Muscle layer of colon (tissue), 2 donors: ENCODE data around the gene ZNF205.

Experiments used
- H3K27ac ChIP-seq: one replicate; pipeline ENCODE4 v1.7.0; 2013; ENCODE audit warnings: low read depth, mild to moderate bottlenecking, low read length, moderate library complexity
- H3K27me3 ChIP-seq, 2 donors: one replicate each; pipeline ENCODE4 v1.7.0; 2013; ENCODE audit warnings: low read length in 2 of 2, mild to moderate bottlenecking in 2 of 2; ENCODE audit not compliant: insufficient read depth in 2 of 2, control insufficient read depth in 1 of 2
- H3K36me3 ChIP-seq: one replicate; pipeline ENCODE4 v1.7.0; 2013; ENCODE audit warnings: mild to moderate bottlenecking, low read length; ENCODE audit not compliant: insufficient read depth
- H3K4me1 ChIP-seq: one replicate; pipeline ENCODE4 v1.7.0; 2013; ENCODE audit warnings: mild to moderate bottlenecking, low read length; ENCODE audit not compliant: insufficient read depth
- H3K4me3 ChIP-seq, 2 donors: one replicate each; pipeline ENCODE4 v1.7.0; 2013; ENCODE audit warnings: low read length in 2 of 2, low read depth in 1 of 2, mild to moderate bottlenecking in 1 of 2, moderate library complexity in 1 of 2
- H3K9ac ChIP-seq: one replicate; pipeline ENCODE4 v1.7.0; 2013; ENCODE audit warnings: low read length
- H3K9me3 ChIP-seq: one replicate; pipeline ENCODE4 v1.7.0; 2013; ENCODE audit warnings: mild to moderate bottlenecking, low read length
- donor health status: abdominal sarcoma.
- donor health status: Adenocarcinoma of cecum.

The ZNF205 gene

DNA sequence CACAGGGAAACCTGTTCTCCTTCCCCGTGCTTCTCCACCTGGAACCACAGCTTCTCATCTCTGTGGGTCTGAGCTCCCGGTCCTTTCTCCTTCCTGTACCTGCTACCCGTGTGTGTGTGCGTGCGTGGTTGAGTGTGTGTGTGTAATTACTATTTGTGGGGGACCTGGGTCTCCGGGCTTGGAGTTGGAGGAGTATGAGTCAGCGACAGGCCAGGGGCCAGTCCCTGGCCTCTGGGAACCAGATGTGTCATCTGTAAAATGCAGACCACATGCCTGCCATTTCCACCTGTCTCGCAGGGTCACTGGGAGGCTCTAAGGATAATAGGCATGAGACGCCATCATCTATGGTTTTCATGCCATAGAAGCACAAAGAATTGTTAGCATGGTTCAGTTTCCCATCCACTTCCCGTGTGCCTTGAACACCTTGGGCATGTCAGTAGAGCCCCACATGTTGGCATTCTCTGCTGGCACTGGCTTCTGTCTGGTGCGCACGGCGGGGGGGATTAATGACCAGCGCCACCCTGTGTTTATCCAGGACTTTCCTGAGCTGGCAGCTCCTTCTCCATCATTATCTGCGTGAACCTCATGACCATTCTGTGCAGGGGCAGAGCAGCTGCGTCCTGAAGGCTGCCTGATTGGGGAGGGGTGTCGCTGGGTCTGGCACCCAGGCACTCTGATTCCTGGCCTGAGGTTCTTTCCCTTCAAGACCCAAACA, 1.5 kb downstream of the ZNF205 start:
- Histone ChIP-seq H3K4me3 (peak overlapping the region; percentile 78 to 93), H3K36me3 (peaks cover 15% of the 10 kb centered on the region), H3K9me3 (no peaks in the 10 kb centered on the region), H3K9ac (peak overlapping the region; percentile 64), H3K27me3 (no peaks in the 10 kb centered on the region), H3K4me1 (peaks cover 15% of the 10 kb centered on the region), H3K27ac (peak overlapping the region; percentile 21)

DNA sequence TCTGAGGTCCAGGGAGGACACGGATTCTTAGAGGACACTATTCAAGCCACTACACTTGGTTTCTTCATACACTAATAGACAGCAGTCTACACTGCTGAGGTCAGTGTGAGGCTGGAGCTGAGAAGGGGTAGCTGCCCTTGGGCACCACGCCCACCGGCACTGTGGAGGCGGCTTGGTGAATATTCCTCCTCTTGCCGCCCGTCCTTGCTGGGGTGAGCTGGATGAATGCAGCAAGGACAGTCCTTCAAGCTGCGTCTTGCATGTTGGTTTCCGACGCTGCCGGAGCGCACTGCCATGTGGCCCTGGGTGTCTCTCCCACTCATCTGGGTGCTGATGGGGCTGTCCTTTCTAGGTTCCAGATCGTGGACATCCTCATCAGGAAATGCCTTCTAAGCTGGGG, 2.6 kb downstream of the ZNF205 start:
- Histone ChIP-seq H3K27ac (no peak overlapping the region), H3K4me1 (peaks cover 15% of the 10 kb centered on the region), H3K9me3 (no peaks in the 10 kb centered on the region), H3K9ac (no peak overlapping the region), H3K4me3 (no peak overlapping the region), H3K36me3 (peaks cover 15% of the 10 kb centered on the region), H3K27me3 (no peaks in the 10 kb centered on the region)

DNA sequence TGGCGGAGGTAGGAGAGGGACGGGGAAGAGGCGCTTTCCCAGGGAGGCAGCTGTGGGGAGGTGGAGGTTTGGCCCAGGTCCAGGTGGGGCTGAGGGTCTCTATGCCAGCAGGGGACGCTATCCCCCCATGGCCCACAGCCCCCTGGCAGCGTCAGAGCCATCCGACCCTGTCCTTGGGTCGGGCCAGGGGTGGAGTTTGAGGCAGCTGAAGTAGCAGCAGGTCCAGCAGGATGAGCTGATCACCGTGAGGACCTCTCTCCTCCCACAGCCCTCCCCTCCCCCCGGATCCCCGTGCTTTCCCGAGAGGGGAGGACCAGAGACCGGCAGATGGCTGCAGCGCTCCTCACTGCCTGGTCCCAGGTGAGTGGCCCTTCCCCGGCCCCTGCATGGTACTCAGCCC, 3.2 kb downstream of the ZNF205 start:
- Histone ChIP-seq H3K4me1 (peaks cover 15% of the 10 kb centered on the region), H3K27ac (no peak overlapping the region), H3K36me3 (peaks cover 15% of the 10 kb centered on the region), H3K4me3 (no peak overlapping the region), H3K9ac (no peak overlapping the region), H3K9me3 (no peaks in the 10 kb centered on the region), H3K27me3 (no peaks in the 10 kb centered on the region)

DNA sequence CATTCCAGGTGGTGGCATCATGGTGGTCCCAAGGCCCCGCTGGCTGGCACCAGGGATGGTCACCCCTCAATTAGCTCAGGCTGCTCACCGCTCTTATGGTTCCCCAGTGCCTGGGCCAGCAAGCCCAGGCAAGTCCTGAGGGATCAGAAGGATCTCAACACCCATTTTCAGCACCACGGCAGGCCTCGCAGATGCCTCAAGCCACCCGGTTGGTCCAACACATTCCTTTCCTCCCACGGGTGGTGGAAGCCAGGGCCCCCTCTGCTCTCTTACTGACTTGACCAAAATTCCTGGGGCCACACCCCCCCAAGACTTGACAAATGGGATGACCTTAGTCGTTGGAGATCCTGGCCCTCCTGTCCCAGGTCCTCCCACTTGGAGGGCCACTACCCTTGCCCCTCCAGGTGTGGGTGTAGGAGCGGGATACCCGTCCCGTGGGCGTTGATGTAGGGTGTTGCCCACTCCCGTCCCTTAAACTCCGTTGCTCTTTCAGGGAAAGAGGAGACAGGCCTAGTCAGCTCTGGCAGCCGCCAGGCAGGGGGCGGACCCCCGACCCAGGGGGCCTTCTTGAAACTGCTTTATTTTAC, 5.9 kb downstream of the ZNF205 start:
- Histone ChIP-seq H3K4me1 (peaks cover 12% of the 10 kb centered on the region), H3K36me3 (peaks cover 15% of the 10 kb centered on the region), H3K9ac (no peak overlapping the region), H3K27ac (no peak overlapping the region), H3K4me3 (no peak overlapping the region), H3K9me3 (no peaks in the 10 kb centered on the region), H3K27me3 (no peaks in the 10 kb centered on the region)

DNA sequence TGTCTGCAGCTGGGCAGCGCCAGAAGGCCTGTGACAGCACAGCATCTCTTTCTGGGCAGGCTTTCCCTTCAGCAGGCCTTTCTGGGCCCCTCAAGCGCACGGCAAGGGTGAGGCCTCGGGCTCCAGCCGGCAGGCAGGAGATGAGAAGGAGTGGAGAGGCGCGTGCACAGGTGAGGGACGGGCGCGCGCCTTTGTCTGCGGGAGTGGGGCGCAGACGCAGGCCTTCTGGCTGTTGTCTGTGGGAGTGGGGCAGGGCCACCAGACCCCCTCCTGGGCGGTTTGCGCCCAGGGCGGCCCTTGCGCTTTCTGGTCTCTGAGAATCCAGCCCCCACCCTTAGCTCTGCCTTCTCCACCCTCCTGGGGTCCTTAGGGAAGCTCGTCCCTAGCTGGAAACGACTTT, 6.5 kb downstream of the ZNF205 start:
- no peak overlapping the region for H3K4me3 ChIP-seq
- no peak overlapping the region for H3K9ac ChIP-seq
- no peak overlapping the region for H3K27ac ChIP-seq
- H3K36me3 ChIP-seq, result peaks cover 15% of the 10 kb centered on the region
- H3K9me3 ChIP-seq, result no peaks in the 10 kb centered on the region
- peaks cover 12% of the 10 kb centered on the region for H3K4me1 ChIP-seq
- no peaks in the 10 kb centered on the region for H3K27me3 ChIP-seq

DNA sequence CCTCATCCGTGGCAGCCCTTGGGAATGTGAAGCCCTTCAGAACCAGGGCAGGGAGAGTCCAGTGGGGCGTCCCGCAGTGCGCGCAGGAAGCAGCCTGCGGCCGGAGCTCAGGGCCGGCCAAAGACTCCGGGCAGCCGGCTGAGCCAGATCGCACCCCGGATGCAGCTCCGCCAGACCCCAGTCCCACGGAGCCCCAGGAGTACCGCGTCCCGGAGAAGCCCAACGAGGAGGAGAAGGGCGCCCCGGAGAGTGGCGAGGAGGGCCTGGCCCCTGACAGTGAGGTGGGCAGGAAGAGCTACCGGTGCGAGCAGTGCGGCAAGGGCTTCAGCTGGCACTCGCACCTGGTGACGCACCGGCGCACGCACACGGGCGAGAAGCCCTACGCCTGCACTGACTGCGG, 6.9 kb downstream of the ZNF205 start:
- no peaks in the 10 kb centered on the region for H3K9me3 ChIP-seq
- peaks cover 9% of the 10 kb centered on the region for H3K4me1 ChIP-seq
- no peak overlapping the region for H3K9ac ChIP-seq
- no peak overlapping the region for H3K4me3 ChIP-seq
- peaks cover 15% of the 10 kb centered on the region for H3K36me3 ChIP-seq
- no peak overlapping the region for H3K27ac ChIP-seq
- H3K27me3 ChIP-seq, result no peaks in the 10 kb centered on the region

DNA sequence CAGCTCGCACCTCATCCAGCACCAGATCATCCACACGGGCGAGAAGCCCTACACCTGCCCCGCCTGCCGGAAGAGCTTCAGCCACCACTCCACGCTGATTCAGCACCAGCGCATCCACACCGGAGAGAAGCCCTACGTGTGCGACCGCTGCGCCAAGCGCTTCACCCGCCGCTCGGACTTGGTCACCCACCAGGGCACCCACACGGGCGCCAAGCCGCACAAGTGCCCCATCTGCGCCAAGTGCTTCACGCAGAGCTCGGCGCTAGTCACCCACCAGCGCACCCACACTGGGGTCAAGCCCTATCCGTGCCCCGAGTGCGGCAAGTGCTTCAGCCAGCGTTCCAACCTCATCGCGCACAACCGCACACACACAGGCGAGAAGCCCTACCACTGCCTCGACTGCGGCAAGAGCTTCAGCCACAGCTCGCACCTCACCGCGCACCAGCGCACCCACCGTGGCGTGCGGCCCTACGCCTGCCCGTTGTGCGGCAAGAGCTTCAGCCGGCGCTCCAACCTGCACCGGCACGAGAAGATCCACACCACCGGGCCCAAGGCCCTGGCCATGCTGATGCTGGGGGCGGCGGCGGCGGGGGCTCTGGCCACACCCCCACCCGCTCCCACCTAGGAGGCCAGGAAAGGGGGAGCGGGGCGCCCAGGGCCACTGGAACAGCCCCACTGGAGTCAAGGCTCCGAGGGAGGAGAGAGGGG, 7.5 kb downstream of the ZNF205 start:
- H3K4me1 ChIP-seq, result peaks cover 10% of the 10 kb centered on the region
- no peaks in the 10 kb centered on the region for H3K9me3 ChIP-seq
- peaks cover 15% of the 10 kb centered on the region for H3K36me3 ChIP-seq
- H3K9ac ChIP-seq, result no peak overlapping the region
- no peaks in the 10 kb centered on the region for H3K27me3 ChIP-seq
- H3K27ac ChIP-seq, result no peak overlapping the region
- no peak overlapping the region for H3K4me3 ChIP-seq

DNA sequence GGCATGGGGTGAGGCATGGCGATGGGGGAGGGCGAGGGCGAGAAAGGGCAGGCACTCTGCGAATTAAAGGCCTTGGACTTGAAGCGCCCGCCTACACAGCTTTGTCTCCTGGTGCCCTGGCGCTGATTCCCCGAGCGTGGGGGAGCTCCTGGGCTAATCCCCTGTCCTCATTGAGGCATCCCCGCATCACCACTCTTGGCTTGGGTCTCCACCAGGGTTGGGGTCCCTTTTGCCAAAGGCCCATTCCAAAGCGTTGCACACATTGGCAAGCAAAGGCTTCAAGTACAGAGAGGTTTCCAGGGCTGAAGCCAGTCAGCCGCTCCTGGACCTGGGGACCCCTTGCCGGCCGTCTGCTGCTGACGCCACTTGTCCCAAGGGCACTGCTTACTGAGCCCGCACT, 8.0 kb downstream of the ZNF205 start:
- Histone ChIP-seq H3K9me3 (no peaks in the 10 kb centered on the region), H3K4me1 (peaks cover 16% of the 10 kb centered on the region), H3K36me3 (peaks cover 12% of the 10 kb centered on the region), H3K4me3 (no peak overlapping the region), H3K27ac (no peak overlapping the region), H3K9ac (no peak overlapping the region), H3K27me3 (no peaks in the 10 kb centered on the region)

DNA sequence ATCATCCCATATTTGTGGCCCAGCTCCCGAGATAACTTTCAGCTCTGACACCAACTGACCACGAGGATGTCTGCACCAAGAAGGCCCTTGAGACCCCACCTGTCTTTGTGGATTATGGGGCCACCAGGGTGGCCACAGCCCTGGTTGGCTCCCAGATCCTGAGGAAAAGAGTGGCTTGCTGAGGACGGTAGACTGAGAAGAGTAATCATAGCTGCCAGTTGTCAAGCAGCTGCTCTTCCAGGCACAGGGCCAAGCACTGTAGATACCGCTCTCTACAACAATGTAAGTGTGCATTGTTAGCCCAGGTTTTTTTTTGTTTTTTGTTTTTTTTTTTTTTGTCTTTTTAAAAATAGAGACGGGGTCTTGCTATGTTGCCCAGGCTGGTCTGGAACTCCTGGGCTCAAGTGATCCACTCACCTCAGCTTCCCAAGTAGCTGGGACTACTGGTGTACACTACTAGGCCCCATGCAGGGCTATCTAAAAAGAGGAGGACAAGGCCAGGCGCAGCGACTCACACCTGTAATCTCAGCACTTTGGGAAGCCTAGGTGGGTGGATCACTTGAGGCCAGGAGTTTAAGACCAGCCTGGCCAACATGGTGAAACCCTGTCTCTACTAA, 9.6 kb downstream of the ZNF205 start:
- H3K27me3 ChIP-seq, result no peaks in the 10 kb centered on the region
- H3K27ac ChIP-seq, result no peak overlapping the region
- no peaks in the 10 kb centered on the region for H3K9me3 ChIP-seq
- peaks cover 4% of the 10 kb centered on the region for H3K36me3 ChIP-seq
- peaks cover 16% of the 10 kb centered on the region for H3K4me1 ChIP-seq
- no peak overlapping the region for H3K4me3 ChIP-seq
- no peak overlapping the region for H3K9ac ChIP-seq

DNA sequence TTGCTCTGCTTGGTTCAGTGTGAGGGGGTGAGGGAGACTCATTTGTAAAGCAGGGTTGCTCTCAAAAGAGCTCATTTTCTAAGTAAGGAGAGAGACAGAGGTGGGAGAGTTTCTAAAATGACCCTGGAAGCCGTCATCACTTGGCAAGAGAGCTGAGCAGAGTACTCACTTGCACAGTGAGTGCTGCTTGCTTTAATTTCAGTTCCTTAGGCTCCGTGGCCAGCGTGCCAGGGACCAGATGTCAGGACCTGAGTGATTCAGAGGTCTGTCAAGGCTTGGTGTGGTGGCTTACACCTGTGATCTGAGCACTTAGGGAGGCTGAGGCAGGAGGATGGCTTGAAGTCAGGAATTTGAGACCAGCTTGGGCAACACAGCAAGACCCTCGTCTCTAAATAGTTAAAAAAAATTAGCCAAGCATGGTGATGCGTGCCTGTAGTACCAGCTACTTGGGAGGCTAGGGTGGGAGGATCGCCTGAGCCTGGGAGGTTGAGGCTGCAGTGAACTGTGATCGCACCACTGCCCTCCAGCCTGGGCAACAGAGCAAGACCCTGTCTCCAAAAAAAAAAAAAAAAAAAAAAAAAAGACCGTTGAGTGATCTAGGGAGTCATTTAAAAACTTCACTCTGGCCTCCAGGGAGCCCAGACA, 10.7 kb downstream of the ZNF205 start:
- no peak overlapping the region for H3K4me3 ChIP-seq
- H3K9ac ChIP-seq, result no peak overlapping the region

More for the DNA sequence above, 10.7 kb downstream of the ZNF205 start:
- Histone ChIP-seq H3K9me3 (no peaks in the 10 kb centered on the region), H3K36me3 (peaks cover 10% of the 10 kb centered on the region), H3K27me3 (no peaks in the 10 kb centered on the region), H3K27ac (no peak overlapping the region), H3K4me1 (peaks cover 16% of the 10 kb centered on the region)
